ENCODE measurements around the gene LY6G6F.

Gene LY6G6F

DNA sequence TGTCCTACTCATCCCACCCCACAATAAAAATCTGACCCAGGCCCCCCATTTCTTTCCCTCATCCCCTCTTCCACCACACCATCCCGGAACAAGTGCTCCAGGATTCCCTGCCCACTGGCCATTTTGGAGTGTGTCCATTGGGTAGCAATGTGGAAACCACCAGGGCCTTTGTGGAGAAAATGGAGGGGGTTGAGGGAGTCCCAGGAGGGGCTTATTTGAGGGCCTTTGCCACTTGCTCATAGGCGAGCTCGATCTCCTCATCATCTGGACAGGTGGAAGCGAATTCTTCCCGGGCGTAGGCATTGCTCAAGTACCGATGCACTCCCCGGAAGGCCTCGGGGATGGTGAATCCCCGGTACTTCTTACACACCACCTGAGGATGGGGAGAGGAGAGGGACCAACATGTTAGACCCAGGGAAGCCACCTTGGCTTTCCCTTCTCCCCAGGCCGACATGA is 24.0 kb downstream of the LY6G6F start:
- peak overlapping the region in 1 of 2 donors; percentile 60 for H3K9ac ChIP-seq (ENCODE audit: low read depth in 1 of 2, low read length in 2 of 2)
- peak overlapping the region in 1 of 2 donors; percentile 93 for H3K4me3 ChIP-seq (ENCODE audit: low read length in 2 of 2)
- H3K27ac ChIP-seq (ENCODE audit: low read depth in 2 of 2, low read length in 2 of 2): peak overlapping the region; percentile 98
- H3K27me3 ChIP-seq (ENCODE audit: control insufficient read depth in 2 of 2, insufficient read depth in 2 of 2, low read length in 2 of 2): no peaks in the 10 kb centered on the region
- H3K4me1 ChIP-seq (ENCODE audit: control insufficient read depth in 2 of 2, insufficient read depth in 2 of 2, low read length in 2 of 2): peaks cover 45 to 52% of the 10 kb centered on the region in 2 donors
- H3K9me3 ChIP-seq (ENCODE audit: control insufficient read depth in 2 of 2, low read length in 2 of 2): no peaks in the 10 kb centered on the region
- peaks cover 45 to 46% of the 10 kb centered on the region in 2 donors for H3K36me3 ChIP-seq (ENCODE audit: control insufficient read depth in 2 of 2, insufficient read depth in 2 of 2, low read length in 2 of 2)

DNA sequence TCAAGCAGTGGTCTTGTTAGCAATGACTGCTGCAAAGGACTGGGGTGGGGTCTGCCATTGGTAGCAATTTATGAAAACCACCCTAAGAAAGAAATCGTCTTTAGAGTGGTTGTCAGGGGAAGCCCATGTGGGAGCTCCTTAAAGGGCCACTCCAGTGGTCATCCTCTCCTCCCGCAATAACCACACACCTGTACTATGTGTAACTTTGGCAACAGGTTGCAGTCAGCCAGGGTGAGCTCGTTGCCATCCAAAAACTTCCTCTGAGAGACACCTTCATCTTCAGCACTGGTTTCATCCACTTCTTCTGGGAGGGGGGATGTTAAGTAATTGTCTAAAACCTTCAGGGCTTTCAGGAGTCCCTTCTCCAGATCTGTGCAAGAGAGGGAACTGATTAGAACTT is 25.4 kb downstream of the LY6G6F start:
- Histone ChIP-seq H3K9ac (ENCODE audit: low read depth in 1 of 2, low read length in 2 of 2) (no peak overlapping the region), H3K4me3 (ENCODE audit: low read length in 2 of 2) (no peak overlapping the region), H3K4me1 (ENCODE audit: control insufficient read depth in 2 of 2, insufficient read depth in 2 of 2, low read length in 2 of 2) (peaks cover 42 to 45% of the 10 kb centered on the region in 2 donors), H3K27ac (ENCODE audit: low read depth in 2 of 2, low read length in 2 of 2) (peak overlapping the region in 1 of 2 donors; percentile 12), H3K9me3 (ENCODE audit: control insufficient read depth in 2 of 2, low read length in 2 of 2) (no peaks in the 10 kb centered on the region), H3K27me3 (ENCODE audit: control insufficient read depth in 2 of 2, insufficient read depth in 2 of 2, low read length in 2 of 2) (no peaks in the 10 kb centered on the region), H3K36me3 (ENCODE audit: control insufficient read depth in 2 of 2, insufficient read depth in 2 of 2, low read length in 2 of 2) (peaks cover 36 to 39% of the 10 kb centered on the region in 2 donors)

DNA sequence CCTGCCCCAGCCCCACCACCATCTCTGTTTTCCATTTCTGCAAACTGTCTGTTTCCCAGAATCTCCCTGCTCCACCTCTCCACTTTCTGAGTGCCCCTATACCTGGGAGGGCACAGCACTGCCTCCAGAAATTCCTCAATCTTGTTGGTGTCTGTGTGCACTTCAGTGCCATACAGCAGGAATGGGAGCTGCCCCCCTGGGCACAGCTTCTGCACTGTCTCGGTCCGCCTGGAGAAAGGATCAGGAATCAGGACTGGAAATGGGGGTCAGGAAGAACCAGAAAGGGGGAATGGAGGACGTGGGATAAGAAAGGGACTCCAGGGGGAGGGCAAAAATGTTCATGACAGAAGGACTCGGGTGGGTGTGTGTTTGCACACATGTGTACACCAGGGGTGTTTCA is 27.1 kb downstream of the LY6G6F start:
- peaks cover 42 to 43% of the 10 kb centered on the region in 2 donors for H3K4me1 ChIP-seq (ENCODE audit: control insufficient read depth in 2 of 2, insufficient read depth in 2 of 2, low read length in 2 of 2)
- H3K9ac ChIP-seq (ENCODE audit: low read depth in 1 of 2, low read length in 2 of 2): peak overlapping the region; percentile 92 to 98
- H3K4me3 ChIP-seq (ENCODE audit: low read length in 2 of 2): peak overlapping the region; percentile 96 to 99
- peak overlapping the region; percentile 96 to 97 for H3K27ac ChIP-seq (ENCODE audit: low read depth in 2 of 2, low read length in 2 of 2)
- H3K9me3 ChIP-seq (ENCODE audit: control insufficient read depth in 2 of 2, low read length in 2 of 2): no peaks in the 10 kb centered on the region
- H3K36me3 ChIP-seq (ENCODE audit: control insufficient read depth in 2 of 2, insufficient read depth in 2 of 2, low read length in 2 of 2): peaks cover 29 to 34% of the 10 kb centered on the region in 2 donors
- H3K27me3 ChIP-seq (ENCODE audit: control insufficient read depth in 2 of 2, insufficient read depth in 2 of 2, low read length in 2 of 2): no peaks in the 10 kb centered on the region

DNA sequence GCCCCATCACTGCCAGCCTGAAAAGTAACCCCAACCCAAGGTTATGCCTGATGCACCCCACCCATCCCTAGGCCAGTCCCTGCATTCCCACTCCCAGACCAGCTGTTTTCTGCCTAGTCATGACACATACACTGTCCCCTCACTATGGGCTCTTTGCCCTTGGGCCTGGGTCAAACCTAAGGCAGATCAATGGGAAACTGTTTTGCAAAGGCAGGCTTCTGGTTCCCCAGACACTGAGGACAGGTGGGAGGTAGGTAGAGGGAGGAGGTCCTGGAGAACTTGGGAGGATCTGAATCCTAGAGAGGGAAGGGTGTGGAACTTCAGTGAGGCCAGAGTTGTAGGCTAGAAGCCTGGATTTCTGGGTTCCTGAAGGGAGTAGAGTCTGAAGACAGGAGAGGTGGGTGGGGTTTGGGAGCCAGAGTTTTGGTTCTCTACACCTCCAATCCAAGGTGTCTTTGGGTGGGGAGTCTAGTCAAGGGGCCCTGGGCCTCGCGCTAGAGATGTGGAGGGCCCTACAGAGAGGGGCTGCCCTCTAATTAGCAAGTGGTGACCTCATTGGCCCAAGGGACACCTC is 27.7 kb downstream of the LY6G6F start:
- Histone ChIP-seq H3K9me3 (ENCODE audit: control insufficient read depth in 2 of 2, low read length in 2 of 2) (no peaks in the 10 kb centered on the region), H3K27ac (ENCODE audit: low read depth in 2 of 2, low read length in 2 of 2) (peak overlapping the region; percentile 96 to 97), H3K4me3 (ENCODE audit: low read length in 2 of 2) (peak overlapping the region; percentile 96 to 99), H3K27me3 (ENCODE audit: control insufficient read depth in 2 of 2, insufficient read depth in 2 of 2, low read length in 2 of 2) (no peaks in the 10 kb centered on the region), H3K36me3 (ENCODE audit: control insufficient read depth in 2 of 2, insufficient read depth in 2 of 2, low read length in 2 of 2) (peaks cover 29 to 34% of the 10 kb centered on the region in 2 donors), H3K9ac (ENCODE audit: low read depth in 1 of 2, low read length in 2 of 2) (peak overlapping the region; percentile 92 to 98), H3K4me1 (ENCODE audit: control insufficient read depth in 2 of 2, insufficient read depth in 2 of 2, low read length in 2 of 2) (peaks cover 44% of the 10 kb centered on the region in 2 donors)

DNA sequence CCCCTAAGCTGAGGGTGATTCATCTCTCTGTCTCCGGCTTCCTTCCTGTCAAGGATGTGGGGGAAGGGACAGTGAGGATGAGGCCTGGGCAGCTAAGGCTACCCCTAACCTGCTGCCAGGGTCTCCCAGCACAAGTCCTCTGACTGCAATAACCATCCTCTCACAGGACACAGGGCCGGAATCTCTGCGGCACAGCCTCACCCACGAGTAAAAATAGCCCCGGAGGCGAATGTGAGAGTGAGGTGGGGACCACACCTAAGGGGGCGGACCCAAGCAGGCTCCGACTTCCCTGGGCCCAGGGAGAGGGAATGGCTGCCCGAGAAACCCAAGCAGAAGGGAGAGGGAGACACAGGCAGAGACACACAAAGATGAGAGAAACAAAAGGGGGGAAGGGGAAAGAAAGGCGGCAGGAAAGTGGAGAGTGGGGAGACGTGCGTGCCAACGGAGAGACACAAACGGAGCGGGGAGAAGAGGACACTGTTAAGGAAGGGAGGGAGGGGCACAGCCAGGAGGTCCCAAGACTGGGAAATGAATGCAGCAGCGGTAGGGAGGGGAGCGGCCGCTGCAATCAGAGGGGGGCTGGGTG is 28.2 kb downstream of the LY6G6F start:
- Histone ChIP-seq H3K36me3 (ENCODE audit: control insufficient read depth in 2 of 2, insufficient read depth in 2 of 2, low read length in 2 of 2) (peaks cover 29 to 34% of the 10 kb centered on the region in 2 donors), H3K27me3 (ENCODE audit: control insufficient read depth in 2 of 2, insufficient read depth in 2 of 2, low read length in 2 of 2) (no peaks in the 10 kb centered on the region), H3K9ac (ENCODE audit: low read depth in 1 of 2, low read length in 2 of 2) (peak overlapping the region; percentile 92 to 98), H3K9me3 (ENCODE audit: control insufficient read depth in 2 of 2, low read length in 2 of 2) (no peaks in the 10 kb centered on the region), H3K4me3 (ENCODE audit: low read length in 2 of 2) (peak overlapping the region; percentile 96 to 99), H3K27ac (ENCODE audit: low read depth in 2 of 2, low read length in 2 of 2) (peak overlapping the region; percentile 96 to 97), H3K4me1 (ENCODE audit: control insufficient read depth in 2 of 2, insufficient read depth in 2 of 2, low read length in 2 of 2) (peaks cover 46 to 47% of the 10 kb centered on the region in 2 donors)

DNA sequence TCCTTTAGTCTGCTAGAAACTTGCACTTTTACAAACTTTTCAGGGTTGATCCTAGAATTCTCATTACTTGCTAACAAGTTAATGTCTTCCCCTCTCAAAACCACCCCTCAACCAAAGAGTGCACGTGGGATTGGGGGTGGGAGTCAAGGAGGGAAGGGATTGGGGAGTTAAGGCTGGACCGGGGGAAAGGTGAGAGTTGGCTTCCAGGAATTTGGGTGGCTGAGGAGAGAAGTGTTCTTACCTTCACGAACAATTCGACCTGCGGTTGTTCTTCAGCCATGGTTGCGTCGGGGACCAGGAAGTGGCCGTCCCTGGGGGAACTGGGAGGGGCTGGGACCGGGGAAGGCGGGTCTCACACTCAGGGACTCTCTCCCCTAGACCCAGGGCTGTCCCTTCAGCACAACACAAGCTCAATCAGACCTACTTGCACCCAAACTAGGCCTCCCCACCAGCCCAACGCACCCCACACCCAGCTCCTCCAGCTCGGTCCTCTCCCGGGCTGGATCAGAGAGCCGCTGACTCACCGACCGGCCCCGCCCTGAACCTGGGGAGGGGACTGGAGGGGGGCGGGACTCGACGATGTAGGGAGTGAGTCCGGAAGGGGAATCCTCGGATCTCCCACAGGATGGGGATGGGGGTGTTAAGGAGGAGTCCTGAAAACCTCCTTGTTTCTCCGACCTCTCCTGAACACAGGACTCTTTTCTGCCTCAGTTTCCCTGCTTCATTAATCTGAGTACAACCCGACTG is 29.5 kb downstream of the LY6G6F start, which contains the start of gene CLIC1:
CLIC1 (minus strand) TSS at position 510 of the 747 bp plus-strand sequence; CDS start at position 280, 230 bp downstream.
- peaks cover 44 to 46% of the 10 kb centered on the region in 2 donors for H3K4me1 ChIP-seq (ENCODE audit: control insufficient read depth in 2 of 2, insufficient read depth in 2 of 2, low read length in 2 of 2)

DNA sequence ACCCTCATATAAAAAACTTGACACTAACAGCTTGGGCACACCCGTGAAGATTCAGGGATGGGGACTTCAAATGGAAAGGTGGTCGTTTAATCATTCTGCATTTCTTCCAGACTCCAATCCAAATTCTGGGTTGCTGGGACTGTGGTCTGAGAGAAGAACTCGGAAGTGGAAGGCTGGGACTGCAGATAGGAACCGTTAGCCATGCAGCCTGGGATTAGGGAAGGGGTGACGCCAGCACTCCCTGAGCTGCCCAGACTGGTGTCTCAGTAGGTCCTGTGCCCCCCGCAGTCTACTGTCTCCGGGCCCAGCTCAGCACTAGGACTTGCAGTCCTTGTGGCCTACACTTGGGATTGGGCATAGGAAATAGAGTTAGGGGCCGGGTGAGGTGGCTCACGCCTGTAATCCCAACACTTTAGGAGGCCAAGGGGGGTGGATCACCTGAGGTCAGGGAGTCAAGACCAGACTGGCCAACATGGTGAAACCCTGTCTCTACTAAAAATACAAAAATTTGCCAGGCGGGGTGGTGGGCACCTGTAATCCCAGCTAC is 30.2 kb downstream of the LY6G6F start:
- peak overlapping the region; percentile 96 to 99 for H3K4me3 ChIP-seq (ENCODE audit: low read length in 2 of 2)
- H3K4me1 ChIP-seq (ENCODE audit: control insufficient read depth in 2 of 2, insufficient read depth in 2 of 2, low read length in 2 of 2): peaks cover 44 to 46% of the 10 kb centered on the region in 2 donors
- peak overlapping the region; percentile 96 to 97 for H3K27ac ChIP-seq (ENCODE audit: low read depth in 2 of 2, low read length in 2 of 2)
- H3K36me3 ChIP-seq (ENCODE audit: control insufficient read depth in 2 of 2, insufficient read depth in 2 of 2, low read length in 2 of 2): peaks cover 22 to 26% of the 10 kb centered on the region in 2 donors
- H3K27me3 ChIP-seq (ENCODE audit: control insufficient read depth in 2 of 2, insufficient read depth in 2 of 2, low read length in 2 of 2): no peaks in the 10 kb centered on the region
- peak overlapping the region; percentile 92 to 98 for H3K9ac ChIP-seq (ENCODE audit: low read depth in 1 of 2, low read length in 2 of 2)
- H3K9me3 ChIP-seq (ENCODE audit: control insufficient read depth in 2 of 2, low read length in 2 of 2): no peaks in the 10 kb centered on the region

More for the DNA sequence above, 29.5 kb downstream of the LY6G6F start, which contains the start of gene CLIC1:
- Histone ChIP-seq H3K36me3 (ENCODE audit: control insufficient read depth in 2 of 2, insufficient read depth in 2 of 2, low read length in 2 of 2) (peaks cover 25 to 27% of the 10 kb centered on the region in 2 donors), H3K27me3 (ENCODE audit: control insufficient read depth in 2 of 2, insufficient read depth in 2 of 2, low read length in 2 of 2) (no peaks in the 10 kb centered on the region), H3K4me3 (ENCODE audit: low read length in 2 of 2) (peak within 1 kb of the TSS; percentile 96 to 99), H3K9ac (ENCODE audit: low read depth in 1 of 2, low read length in 2 of 2) (peak within 1 kb of the TSS; percentile 92 to 98), H3K27ac (ENCODE audit: low read depth in 2 of 2, low read length in 2 of 2) (peak within 1 kb of the TSS; percentile 96 to 97), H3K9me3 (ENCODE audit: control insufficient read depth in 2 of 2, low read length in 2 of 2) (no peaks in the 10 kb centered on the region)

DNA sequence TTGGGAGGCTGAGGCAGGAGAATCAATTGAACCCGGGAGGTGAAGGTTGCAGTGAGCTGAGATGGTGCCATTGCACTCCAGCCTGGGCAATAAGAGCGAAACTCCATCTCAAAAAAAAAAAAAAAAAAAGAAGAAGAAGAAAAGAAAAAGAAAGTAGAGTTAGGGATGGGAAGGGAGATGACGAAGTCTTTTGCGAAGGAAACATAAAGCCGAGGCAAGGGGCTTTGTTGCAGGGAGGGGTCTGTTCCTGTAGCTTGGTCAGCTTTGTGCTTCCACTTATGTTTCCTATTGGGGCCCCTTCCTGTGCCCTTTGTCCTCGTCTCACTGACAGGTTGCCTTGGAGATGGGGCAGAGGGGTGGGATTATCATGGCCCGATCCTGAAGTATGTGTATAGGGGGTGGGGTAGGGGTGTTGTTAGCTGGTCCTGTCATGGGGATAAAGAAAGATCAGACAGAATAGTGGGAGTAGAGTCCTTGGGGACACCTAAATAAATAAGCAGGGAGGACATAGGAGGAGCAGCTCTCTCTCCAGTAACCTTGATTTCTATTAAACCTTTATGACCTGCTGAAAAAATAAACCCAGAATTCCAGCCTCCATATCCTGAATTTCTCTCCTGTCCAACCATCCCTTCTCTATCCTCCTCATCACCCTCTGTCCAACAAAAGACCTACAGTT is 30.8 kb downstream of the LY6G6F start:
- H3K36me3 ChIP-seq (ENCODE audit: control insufficient read depth in 2 of 2, insufficient read depth in 2 of 2, low read length in 2 of 2): peaks cover 16 to 23% of the 10 kb centered on the region in 2 donors
- peak overlapping the region; percentile 2 to 87 for H3K4me3 ChIP-seq (ENCODE audit: low read length in 2 of 2)
- H3K4me1 ChIP-seq (ENCODE audit: control insufficient read depth in 2 of 2, insufficient read depth in 2 of 2, low read length in 2 of 2): peaks cover 44 to 46% of the 10 kb centered on the region in 2 donors
- peak overlapping the region; percentile 54 to 72 for H3K9ac ChIP-seq (ENCODE audit: low read depth in 1 of 2, low read length in 2 of 2)
- peak overlapping the region; percentile 96 to 97 for H3K27ac ChIP-seq (ENCODE audit: low read depth in 2 of 2, low read length in 2 of 2)
- H3K27me3 ChIP-seq (ENCODE audit: control insufficient read depth in 2 of 2, insufficient read depth in 2 of 2, low read length in 2 of 2): no peaks in the 10 kb centered on the region
- no peaks in the 10 kb centered on the region for H3K9me3 ChIP-seq (ENCODE audit: control insufficient read depth in 2 of 2, low read length in 2 of 2)

Measured in mucosa of rectum (tissue), 2 donors.